Fibroblast of lung (primary cell): ENCODE results near the gene VTI1B.

Source experiments
- CTCF ChIP-seq, 2 donors: IDR thresholded peaks in 1 of 2; conservative IDR thresholded peaks in 1 of 2; 1 replicate in 1 of 2; 2 replicates in 1 of 2; pipeline ENCODE4 v1.5.1; 2011 to 2012; ENCODE audit warnings: low read length in 2 of 2, control low read depth in 1 of 2, inconsistent platforms in 1 of 2, low read depth in 1 of 2, mild to moderate bottlenecking in 1 of 2
- EZH2 ChIP-seq: IDR thresholded peaks from 2 replicates; pipeline ENCODE4 v1.5.1; 2012; ENCODE audit warnings: low read length, control low read depth, mild to moderate bottlenecking; ENCODE audit errors: missing control alignments

GRCh38 chr14:67668559-67668958 lies 5.9 kb downstream of the VTI1B start:
- TF ChIP-seq CTCF (conservative IDR thresholded peaks at IDR 0.05 in 1 of 2, IDR thresholded peaks at IDR 0.05 in 1 of 2; ENCODE audit: low read depth in 1 of 2, low read length in 2 of 2): no peak
- TF ChIP-seq EZH2: no peak
